ENCODE data around the gene SUMF2. TPM values are rescaled to one million over a fixed set of nuclear protein-coding genes. Genes with fewer than 3 reads are reported as not detected.

Gene SUMF2
- total and polyA plus RNA-seq, 2 donors (not counting 3 experiments of a cell fraction or from before 2014, with no cell fraction given) = 91.3 to 110 TPM

DNA sequence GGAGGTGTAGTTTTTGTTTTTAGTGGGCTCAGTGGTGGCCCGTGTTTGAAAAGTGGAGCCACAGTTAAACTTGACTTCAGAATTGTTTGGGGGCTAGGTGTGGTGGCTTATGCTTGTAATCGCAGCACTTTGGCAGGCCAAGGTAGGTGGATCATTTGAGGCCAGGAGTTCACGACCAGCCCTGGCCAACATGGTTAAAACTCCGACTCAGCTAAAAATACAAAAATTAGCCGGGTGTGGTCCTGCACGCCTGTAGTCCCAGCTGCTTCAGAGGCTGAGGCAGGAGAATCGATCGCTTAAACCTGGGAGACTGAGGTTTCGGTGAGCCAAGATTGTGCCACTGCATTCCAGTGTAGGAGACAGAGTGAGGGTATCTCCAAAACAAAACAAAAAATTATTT, 10.7 kb upstream of the SUMF2 start:
- no TSS peak for BruUV-seq (replicated peaks)
- FAIRE-seq = no peak
- peaks cover 10 to 22% of the 10 kb centered on the region in 2 experiments for H3K36me3 ChIP-seq (ENCODE audit: control insufficient read depth in 2 of 2, extremely low read depth in 1 of 2, insufficient read depth in 2 of 2, low read length in 2 of 2)
- dilution Hi-C loops (cut with MboI; ENCODE audit: extremely low pct_ligation_motif_present, low sequenced_read_pairs) (no loop called here), intact Hi-C loops (cut with micrococcal nuclease) (loop anchor here (5.0 kb wide), 1 partner anchor 686 kb away; the partner anchor contains the start of gene LANCL2)
- no peaks in the 10 kb centered on the region for H3K9me1 ChIP-seq (replicated peaks; ENCODE audit: control insufficient read depth, extremely low read depth, insufficient read depth, low read length)
- ChIA-PET POLR2A (interaction anchor here (0.8 kb wide), 1 partner anchor 12 kb away, joined by 5 read pairs; no protein-coding TSS in a partner anchor), CTCF (interaction anchor here (1.0 to 1.1 kb wide), 2 partner anchors 9 to 20 kb away, joined by 3 to 4 read pairs; no protein-coding TSS in a partner anchor)
- H3K4me1 ChIP-seq (ENCODE audit: control insufficient read depth, extremely low read depth, insufficient read depth, low read length) = peaks cover 35% of the 10 kb centered on the region
- H3K4me3 ChIP-seq (replicated peaks in 1 of 3; ENCODE audit: insufficient read depth in 1 of 3, low read depth in 1 of 3, low read length in 3 of 3) = peak overlapping the region in 1 of 3 experiments; percentile 35
- H3K9me3 ChIP-seq (replicated peaks; ENCODE audit: control insufficient read depth, insufficient read depth, low read length) = no peaks in the 10 kb centered on the region
- TF ChIP-seq MYC (IDR thresholded peaks at IDR 0.05; ENCODE audit: low read depth, low read length) (no peak), JUN (IDR thresholded peaks at IDR 0.05; ENCODE audit: borderline replicate concordance, insufficient read depth, insufficient read length, low read depth) (no peak), FOS (IDR thresholded peaks at IDR 0.05; ENCODE audit: borderline replicate concordance, insufficient read depth, low read length) (no peak), EZH2 (IDR thresholded peaks at IDR 0.05; ENCODE audit: borderline replicate concordance, low read depth, low read length, severe bottlenecking) (no peak), GATA2 (IDR thresholded peaks at IDR 0.05; ENCODE audit: insufficient read depth, insufficient read length, low read depth, low read length) (no peak), POLR2A (IDR thresholded peaks at IDR 0.05; ENCODE audit: low read depth, low read length) (no peak), POLR2AphosphoS5 (IDR thresholded peaks at IDR 0.05; ENCODE audit: insufficient read depth, low read depth, low read length) (no peak)
- TF ChIP-seq, protein P1, sequence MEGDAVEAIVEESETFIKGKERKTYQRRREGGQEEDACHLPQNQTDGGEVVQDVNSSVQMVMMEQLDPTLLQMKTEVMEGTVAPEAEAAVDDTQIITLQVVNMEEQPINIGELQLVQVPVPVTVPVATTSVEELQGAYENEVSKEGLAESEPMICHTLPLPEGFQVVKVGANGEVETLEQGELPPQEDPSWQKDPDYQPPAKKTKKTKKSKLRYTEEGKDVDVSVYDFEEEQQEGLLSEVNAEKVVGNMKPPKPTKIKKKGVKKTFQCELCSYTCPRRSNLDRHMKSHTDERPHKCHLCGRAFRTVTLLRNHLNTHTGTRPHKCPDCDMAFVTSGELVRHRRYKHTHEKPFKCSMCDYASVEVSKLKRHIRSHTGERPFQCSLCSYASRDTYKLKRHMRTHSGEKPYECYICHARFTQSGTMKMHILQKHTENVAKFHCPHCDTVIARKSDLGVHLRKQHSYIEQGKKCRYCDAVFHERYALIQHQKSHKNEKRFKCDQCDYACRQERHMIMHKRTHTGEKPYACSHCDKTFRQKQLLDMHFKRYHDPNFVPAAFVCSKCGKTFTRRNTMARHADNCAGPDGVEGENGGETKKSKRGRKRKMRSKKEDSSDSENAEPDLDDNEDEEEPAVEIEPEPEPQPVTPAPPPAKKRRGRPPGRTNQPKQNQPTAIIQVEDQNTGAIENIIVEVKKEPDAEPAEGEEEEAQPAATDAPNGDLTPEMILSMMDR (IDR thresholded peaks at IDR 0.05; ENCODE audit: extremely low read depth in 1 of 2, insufficient read depth in 1 of 2, low read depth in 1 of 2, low read length in 2 of 2) = no peak
- TF ChIP-seq, protein P2, sequence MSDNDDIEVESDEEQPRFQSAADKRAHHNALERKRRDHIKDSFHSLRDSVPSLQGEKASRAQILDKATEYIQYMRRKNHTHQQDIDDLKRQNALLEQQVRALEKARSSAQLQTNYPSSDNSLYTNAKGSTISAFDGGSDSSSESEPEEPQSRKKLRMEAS (IDR thresholded peaks at IDR 0.05; ENCODE audit: insufficient read depth, insufficient read length) = no peak
- peaks cover 64% of the 10 kb centered on the region for H3K79me2 ChIP-seq (ENCODE audit: control insufficient read depth, insufficient read depth, low read length)
- peak overlapping the region; percentile 100 for H3K4me2 ChIP-seq (ENCODE audit: insufficient read depth, low read length)
- H2AFZ ChIP-seq (ENCODE audit: low read depth, low read length) = no peak overlapping the region
- no peak for DNase-seq (ENCODE audit: low read depth, low spot score)
- no peaks in the 10 kb centered on the region for H4K20me1 ChIP-seq (replicated peaks; ENCODE audit: control insufficient read depth, extremely low read depth, insufficient read depth, low read length)
- no peak overlapping the region for H3K27ac ChIP-seq (ENCODE audit: insufficient read depth, low read depth, low read length)
- no peak overlapping the region for H3K9ac ChIP-seq (replicated peaks; ENCODE audit: extremely low read depth, insufficient read depth, low read length)
- no peaks in the 10 kb centered on the region for H3K27me3 ChIP-seq (ENCODE audit: control insufficient read depth in 2 of 2, insufficient read depth in 2 of 2, low read length in 2 of 2)
